Neural cell (in vitro differentiated cells): ENCODE data around the gene NUDT8.

Experiments
- CTCF ChIP-seq: fragments of 450-650 bp; IDR thresholded peaks from 2 replicates; pipeline ENCODE4 v1.5.1; 2014; ENCODE audit warnings: antibody characterized with exemption, mild to moderate bottlenecking, moderate library complexity; ENCODE audit not compliant: poor library complexity, severe bottlenecking
- EZH2 ChIP-seq: fragments of 200-600, 300-800 bp; shearing (Covaris generic), sonication (generic); IDR thresholded peaks from 2 replicates; pipeline ENCODE4 v1.6.1; 2014; ENCODE audit warnings: antibody characterized with exemption, low read length, borderline replicate concordance, mild to moderate bottlenecking; ENCODE audit not compliant: insufficient read depth, poor library complexity, severe bottlenecking
- POLR2AphosphoS5 ChIP-seq: IDR thresholded peaks from 2 replicates; pipeline ENCODE4 v1.6.1; 2012

- peak; percentile 61 for TF ChIP-seq CTCF
- no peak for TF ChIP-seq POLR2AphosphoS5
- no peak for TF ChIP-seq EZH2
These were observed 15.6 kb downstream of the NUDT8 start for GRCh38 chr11:67613960-67614715.
